Upper lobe of left lung (tissue), 4 donors: Measurements from ENCODE around the gene HAPLN1.

Experiments used
- EP300 ChIP-seq, 4 donors: sonication (generic); formaldehyde crosslinking; IDR thresholded peaks; one replicate each; pipeline ENCODE4 v1.5.1; 2017; ENCODE audit warnings: antibody characterized with exemption in 4 of 4, control low read depth in 2 of 4
- TF ChIP-seq, protein P1 (sequence below), 6 experiments: fragments of 450-650 bp in 4 of 6; fragments of 200-600 bp in 2 of 6; sonication (generic) in 2 of 6; IDR thresholded peaks; one replicate each; pipeline ENCODE4 v1.5.1; 2016 to 2019; ENCODE audit warnings: antibody characterized with exemption in 6 of 6

DNA sequence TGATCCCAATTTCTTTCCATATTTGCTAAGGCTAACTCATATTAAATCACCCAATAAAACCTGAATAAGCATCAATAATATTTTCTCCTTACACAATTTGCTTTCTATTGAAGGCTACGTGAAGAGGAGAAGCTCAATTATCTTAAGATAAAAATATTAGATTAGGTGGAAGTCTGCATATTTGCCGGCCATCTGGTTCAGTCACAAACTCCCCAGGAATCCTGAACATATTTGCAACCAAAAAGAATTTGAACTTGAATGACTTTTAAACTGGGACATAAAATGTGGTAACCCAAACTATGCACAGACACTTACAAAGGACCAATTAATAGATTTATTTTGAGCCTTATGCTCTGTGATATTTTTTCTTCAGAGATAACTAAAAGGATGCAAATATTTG, 92.3 kb downstream of the HAPLN1 start:
- TF ChIP-seq, protein P1, sequence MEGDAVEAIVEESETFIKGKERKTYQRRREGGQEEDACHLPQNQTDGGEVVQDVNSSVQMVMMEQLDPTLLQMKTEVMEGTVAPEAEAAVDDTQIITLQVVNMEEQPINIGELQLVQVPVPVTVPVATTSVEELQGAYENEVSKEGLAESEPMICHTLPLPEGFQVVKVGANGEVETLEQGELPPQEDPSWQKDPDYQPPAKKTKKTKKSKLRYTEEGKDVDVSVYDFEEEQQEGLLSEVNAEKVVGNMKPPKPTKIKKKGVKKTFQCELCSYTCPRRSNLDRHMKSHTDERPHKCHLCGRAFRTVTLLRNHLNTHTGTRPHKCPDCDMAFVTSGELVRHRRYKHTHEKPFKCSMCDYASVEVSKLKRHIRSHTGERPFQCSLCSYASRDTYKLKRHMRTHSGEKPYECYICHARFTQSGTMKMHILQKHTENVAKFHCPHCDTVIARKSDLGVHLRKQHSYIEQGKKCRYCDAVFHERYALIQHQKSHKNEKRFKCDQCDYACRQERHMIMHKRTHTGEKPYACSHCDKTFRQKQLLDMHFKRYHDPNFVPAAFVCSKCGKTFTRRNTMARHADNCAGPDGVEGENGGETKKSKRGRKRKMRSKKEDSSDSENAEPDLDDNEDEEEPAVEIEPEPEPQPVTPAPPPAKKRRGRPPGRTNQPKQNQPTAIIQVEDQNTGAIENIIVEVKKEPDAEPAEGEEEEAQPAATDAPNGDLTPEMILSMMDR (IDR thresholded peaks at IDR 0.05), result no peak
- no peak for TF ChIP-seq EP300 (IDR thresholded peaks at IDR 0.05)
